Activated T-cell treated with anti-CD3 and anti-CD28 coated beads, Interleukin-2, amount 50 U/mL, for 24 hours (primary cell): Measurements from ENCODE around the gene LRRC45.
A peak's percentile ranks its signal among the peaks of the same experiment; 100 is the strongest.

ENCODE experiments used
- DNase-seq: peaks from one replicate; pipeline ENCODE4 v3.0.0-alpha.2; 2020
- H3K27ac Mint-ChIP-seq: 2 replicates; pipeline ENCODE4 v1.8.0; 2020; ENCODE audit warnings: mild to moderate bottlenecking, mixed read lengths
- H3K27me3 Mint-ChIP-seq: 2 replicates; pipeline ENCODE4 v1.8.0; 2020; ENCODE audit warnings: mixed read lengths
- H3K36me3 Mint-ChIP-seq: 2 replicates; pipeline ENCODE4 v1.8.0; 2020; ENCODE audit warnings: low read depth, mixed read lengths
- H3K4me1 Mint-ChIP-seq: 2 replicates; pipeline ENCODE4 v1.8.0; 2020; ENCODE audit warnings: low read depth, mixed read lengths
- H3K4me3 Mint-ChIP-seq: 2 replicates; pipeline ENCODE4 v1.8.0; 2020; ENCODE audit warnings: mild to moderate bottlenecking, moderate library complexity, mixed read lengths
- H3K9me3 Mint-ChIP-seq: 2 replicates; pipeline ENCODE4 v1.8.0; 2020; ENCODE audit warnings: mixed read lengths

The LRRC45 gene

GRCh38 chr17:82050761-82051641 lies 27.9 kb downstream of the LRRC45 start:
- DNase-seq: no peak
- no peaks in the 10 kb centered on the region for H3K9me3 Mint-ChIP-seq
- peaks cover 44% of the 10 kb centered on the region for H3K36me3 Mint-ChIP-seq
- no peaks in the 10 kb centered on the region for H3K27me3 Mint-ChIP-seq
- H3K27ac Mint-ChIP-seq: peak overlapping the region; percentile 89
- H3K4me1 Mint-ChIP-seq: peaks cover 28% of the 10 kb centered on the region
- H3K4me3 Mint-ChIP-seq: peak overlapping the region; percentile 86

GRCh38 chr17:82051776-82052637 lies 28.9 kb downstream of the LRRC45 start, which contains the start of the genes GPS1 and RFNG:
TSS of gene GPS1 (plus strand) at chr17:82051898. CDS start at chr17:82051932, 34 bp downstream.
TSS of gene RFNG (minus strand) at chr17:82051811. CDS start at chr17:82051766, 45 bp downstream.
- Mint-ChIP-seq H3K4me1 (peaks cover 28% of the 10 kb centered on the region), H3K27ac (peak within 1 kb of the TSS; percentile 89), H3K4me3 (peak within 1 kb of the TSS; percentile 89), H3K27me3 (no peaks in the 10 kb centered on the region), H3K9me3 (no peaks in the 10 kb centered on the region), H3K36me3 (peaks cover 53% of the 10 kb centered on the region)
- DNase-seq: peak; percentile 90

- no peaks in the 10 kb centered on the region for H3K9me3 Mint-ChIP-seq
- H3K4me1 Mint-ChIP-seq: peaks cover 24% of the 10 kb centered on the region
- H3K27ac Mint-ChIP-seq: peak overlapping the region; percentile 77
- H3K4me3 Mint-ChIP-seq: peak overlapping the region; percentile 89
- H3K27me3 Mint-ChIP-seq: no peaks in the 10 kb centered on the region
- no peak for DNase-seq
- H3K36me3 Mint-ChIP-seq: peaks cover 51% of the 10 kb centered on the region
Measured at GRCh38 chr17:82052638-82053059, 29.5 kb downstream of the LRRC45 start.

GRCh38 chr17:82053130-82053529 lies 30.0 kb downstream of the LRRC45 start:
- DNase-seq: no peak
- Mint-ChIP-seq H3K27me3 (no peaks in the 10 kb centered on the region), H3K9me3 (no peaks in the 10 kb centered on the region), H3K36me3 (peaks cover 54% of the 10 kb centered on the region), H3K4me3 (peak overlapping the region; percentile 89), H3K27ac (peak overlapping the region; percentile 77), H3K4me1 (peaks cover 24% of the 10 kb centered on the region)

GRCh38 chr17:82053556-82054263 lies 30.6 kb downstream of the LRRC45 start:
- peaks cover 58% of the 10 kb centered on the region for H3K36me3 Mint-ChIP-seq
- no peak for DNase-seq
- peak overlapping the region; percentile 77 for H3K27ac Mint-ChIP-seq
- H3K9me3 Mint-ChIP-seq: no peaks in the 10 kb centered on the region
- H3K4me1 Mint-ChIP-seq: peaks cover 24% of the 10 kb centered on the region
- H3K4me3 Mint-ChIP-seq: peak overlapping the region; percentile 89
- H3K27me3 Mint-ChIP-seq: no peaks in the 10 kb centered on the region

- peak overlapping the region; percentile 47 for H3K27ac Mint-ChIP-seq
- peaks cover 24% of the 10 kb centered on the region for H3K4me1 Mint-ChIP-seq
- DNase-seq: no peak
- H3K9me3 Mint-ChIP-seq: no peaks in the 10 kb centered on the region
- H3K36me3 Mint-ChIP-seq: peaks cover 63% of the 10 kb centered on the region
- no peak overlapping the region for H3K4me3 Mint-ChIP-seq
- H3K27me3 Mint-ChIP-seq: no peaks in the 10 kb centered on the region
Measured at GRCh38 chr17:82054351-82055022, 31.4 kb downstream of the LRRC45 start.

- H3K27me3 Mint-ChIP-seq: no peaks in the 10 kb centered on the region
- H3K9me3 Mint-ChIP-seq: no peaks in the 10 kb centered on the region
- H3K4me3 Mint-ChIP-seq: no peak overlapping the region
- peaks cover 21% of the 10 kb centered on the region for H3K4me1 Mint-ChIP-seq
- DNase-seq: no peak
- peak overlapping the region; percentile 47 for H3K27ac Mint-ChIP-seq
- peaks cover 69% of the 10 kb centered on the region for H3K36me3 Mint-ChIP-seq
Measured at GRCh38 chr17:82055023-82055964, 32.2 kb downstream of the LRRC45 start.

GRCh38 chr17:82055965-82056728 lies 33.0 kb downstream of the LRRC45 start:
- no peaks in the 10 kb centered on the region for H3K27me3 Mint-ChIP-seq
- no peak for DNase-seq

GRCh38 chr17:82056729-82057621 lies 33.9 kb downstream of the LRRC45 start:
- Mint-ChIP-seq H3K4me3 (no peak overlapping the region), H3K9me3 (no peaks in the 10 kb centered on the region), H3K27ac (no peak overlapping the region), H3K27me3 (no peaks in the 10 kb centered on the region), H3K36me3 (peaks cover 83% of the 10 kb centered on the region), H3K4me1 (peaks cover 15% of the 10 kb centered on the region)
- DNase-seq: no peak

More at GRCh38 chr17:82055965-82056728, 33.0 kb downstream of the LRRC45 start:
- Mint-ChIP-seq H3K4me3 (no peak overlapping the region), H3K4me1 (peaks cover 15% of the 10 kb centered on the region), H3K27ac (peak overlapping the region; percentile 47), H3K36me3 (peaks cover 76% of the 10 kb centered on the region), H3K9me3 (no peaks in the 10 kb centered on the region)

GRCh38 chr17:82058230-82058854 lies 35.2 kb downstream of the LRRC45 start:
- Mint-ChIP-seq H3K27me3 (no peaks in the 10 kb centered on the region), H3K4me3 (no peak overlapping the region), H3K36me3 (peaks cover 92% of the 10 kb centered on the region), H3K27ac (peak overlapping the region; percentile 41), H3K4me1 (peaks cover 10% of the 10 kb centered on the region), H3K9me3 (no peaks in the 10 kb centered on the region)
- no peak for DNase-seq

- peaks cover 92% of the 10 kb centered on the region for H3K36me3 Mint-ChIP-seq
- peaks cover 5% of the 10 kb centered on the region for H3K4me1 Mint-ChIP-seq
- no peak overlapping the region for H3K4me3 Mint-ChIP-seq
Measured at GRCh38 chr17:82058855-82059249, 35.7 kb downstream of the LRRC45 start.

More at GRCh38 chr17:82058855-82059249, 35.7 kb downstream of the LRRC45 start:
- Mint-ChIP-seq H3K27me3 (no peaks in the 10 kb centered on the region), H3K27ac (peak overlapping the region; percentile 8), H3K9me3 (no peaks in the 10 kb centered on the region)
- no peak for DNase-seq
